GM18951 (cell line): Measurements from ENCODE around the gene KDSR.

Experiments
- POLR2A ChIP-seq: IDR thresholded peaks from 4 replicates; pipeline ENCODE4 v1.6.1; 2011; ENCODE audit warnings: mild to moderate bottlenecking; ENCODE audit not compliant: insufficient read length, insufficient read depth; ENCODE audit errors: extremely low read depth
- in situ Hi-C: fragments of 300-500 bp; cut with MboI; formaldehyde crosslinking; loops from one replicate; pipeline ENCODE4 v1.12.0; 2022; ENCODE audit warnings: low sequenced_read_pairs, mixed read lengths, inconsistent platforms; ENCODE audit not compliant: unreplicated experiment

The KDSR gene

DNA sequence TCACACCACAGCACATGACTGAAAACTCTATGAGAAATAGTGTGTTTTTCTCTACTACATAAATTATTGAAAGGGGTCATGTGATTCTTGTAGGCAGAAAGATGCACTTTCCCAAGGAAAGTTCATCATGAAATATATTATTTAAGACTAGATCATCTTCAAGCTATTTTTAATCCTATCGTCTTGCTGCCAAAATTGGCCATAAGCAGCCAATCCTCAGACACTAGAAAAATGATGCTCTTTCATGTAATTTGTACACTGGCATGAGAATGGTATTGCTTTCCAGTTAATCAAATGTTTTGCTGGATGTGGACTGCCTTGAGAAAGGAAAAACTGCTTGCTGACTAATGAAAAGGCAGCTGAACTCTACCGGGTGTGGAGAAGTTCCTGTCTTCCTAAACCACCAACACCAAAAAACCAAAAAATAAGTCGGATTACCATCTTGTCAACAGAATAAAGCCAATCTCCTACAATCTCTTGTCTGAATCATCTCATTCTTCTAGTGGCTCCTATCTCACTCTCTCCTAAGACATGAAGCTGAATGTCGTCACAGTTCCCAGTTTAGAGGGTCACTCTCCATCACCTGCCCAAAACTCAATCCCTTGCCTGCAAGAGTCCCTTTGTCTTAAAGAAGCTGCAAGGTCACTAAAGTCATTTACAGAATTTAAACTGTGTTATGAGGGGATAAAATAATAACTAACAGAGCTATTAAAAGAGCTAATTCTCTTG is 52.8 kb downstream of the KDSR start:
- TF ChIP-seq POLR2A, result no peak
- in situ Hi-C loops, result no loop called here

DNA sequence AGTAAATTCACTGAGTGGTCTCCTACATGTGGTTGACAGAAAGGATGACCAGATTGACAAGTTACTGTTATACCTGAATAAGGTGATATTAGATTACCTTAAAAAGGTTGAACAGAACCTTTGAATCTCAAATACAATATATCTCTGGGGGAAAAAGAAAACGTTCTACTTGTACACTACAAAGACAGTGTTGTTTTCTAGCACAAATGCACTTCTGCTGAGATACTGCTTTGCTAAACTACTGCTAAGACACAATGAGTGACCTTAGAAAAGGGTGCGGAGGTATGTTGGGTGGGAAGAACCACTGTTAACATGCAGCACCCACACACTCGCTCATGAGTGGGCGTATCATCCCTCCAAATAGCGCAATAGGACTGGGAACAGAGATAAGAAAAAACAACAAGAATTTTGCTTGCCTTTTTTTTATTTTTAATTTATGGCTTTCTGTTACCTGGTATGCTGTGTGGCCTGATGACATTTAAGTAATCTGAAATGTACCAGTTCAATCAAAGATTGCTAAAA is 53.5 kb downstream of the KDSR start:
- TF ChIP-seq POLR2A, result no peak
- in situ Hi-C loops, result no loop called here

DNA sequence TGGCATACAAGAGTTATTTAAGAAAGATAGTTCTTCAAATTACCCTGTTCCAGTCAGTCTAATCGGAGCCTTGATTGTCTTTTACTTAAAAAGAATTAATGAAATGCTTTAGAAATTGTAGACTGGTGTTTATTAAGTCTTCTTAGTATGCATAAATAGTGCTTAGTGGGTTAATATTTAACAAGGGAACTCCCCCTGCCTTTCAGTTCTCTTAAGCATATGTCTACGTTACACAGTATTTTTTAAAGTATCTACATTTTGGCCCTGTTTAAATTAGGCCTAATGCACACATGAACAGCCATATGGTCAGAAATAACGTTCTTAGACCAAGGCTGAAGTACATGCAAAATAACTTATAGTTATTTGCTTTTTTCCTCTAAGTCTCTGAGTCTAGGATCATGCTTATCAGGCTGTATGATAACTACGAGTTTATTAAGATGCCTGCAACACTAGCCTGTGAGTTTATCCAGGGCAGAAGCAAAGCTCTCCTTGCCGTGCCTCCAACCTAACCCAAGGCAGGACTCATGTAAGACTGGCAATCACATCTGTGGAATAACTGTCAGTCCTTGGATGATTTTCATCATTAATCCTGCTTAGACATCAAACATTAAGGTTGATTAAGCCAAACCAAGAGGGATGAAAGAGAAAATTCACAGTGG is 54.1 kb downstream of the KDSR start:
- in situ Hi-C loops, result no loop called here
- TF ChIP-seq POLR2A, result peak; percentile 29

DNA sequence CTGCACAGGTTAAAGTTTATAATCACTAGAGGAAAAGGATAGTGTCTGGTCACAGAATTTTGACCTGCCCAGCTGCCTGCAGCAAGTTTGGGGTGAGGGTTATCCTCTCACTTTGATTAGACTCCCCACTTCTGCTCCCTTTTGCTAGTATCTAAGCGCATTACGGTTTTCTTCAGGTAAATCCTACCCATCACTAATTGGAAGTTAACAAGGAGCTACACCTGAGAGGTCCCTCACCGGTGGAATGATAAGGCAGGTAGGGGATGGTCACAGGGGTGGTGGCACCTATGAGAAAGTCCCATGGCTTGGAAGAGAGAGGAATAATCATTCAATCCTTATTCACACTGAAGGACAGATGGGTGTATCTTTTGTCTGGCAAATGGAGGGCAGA is 55.0 kb downstream of the KDSR start:
- no peak for TF ChIP-seq POLR2A
- in situ Hi-C loops, result no loop called here

DNA sequence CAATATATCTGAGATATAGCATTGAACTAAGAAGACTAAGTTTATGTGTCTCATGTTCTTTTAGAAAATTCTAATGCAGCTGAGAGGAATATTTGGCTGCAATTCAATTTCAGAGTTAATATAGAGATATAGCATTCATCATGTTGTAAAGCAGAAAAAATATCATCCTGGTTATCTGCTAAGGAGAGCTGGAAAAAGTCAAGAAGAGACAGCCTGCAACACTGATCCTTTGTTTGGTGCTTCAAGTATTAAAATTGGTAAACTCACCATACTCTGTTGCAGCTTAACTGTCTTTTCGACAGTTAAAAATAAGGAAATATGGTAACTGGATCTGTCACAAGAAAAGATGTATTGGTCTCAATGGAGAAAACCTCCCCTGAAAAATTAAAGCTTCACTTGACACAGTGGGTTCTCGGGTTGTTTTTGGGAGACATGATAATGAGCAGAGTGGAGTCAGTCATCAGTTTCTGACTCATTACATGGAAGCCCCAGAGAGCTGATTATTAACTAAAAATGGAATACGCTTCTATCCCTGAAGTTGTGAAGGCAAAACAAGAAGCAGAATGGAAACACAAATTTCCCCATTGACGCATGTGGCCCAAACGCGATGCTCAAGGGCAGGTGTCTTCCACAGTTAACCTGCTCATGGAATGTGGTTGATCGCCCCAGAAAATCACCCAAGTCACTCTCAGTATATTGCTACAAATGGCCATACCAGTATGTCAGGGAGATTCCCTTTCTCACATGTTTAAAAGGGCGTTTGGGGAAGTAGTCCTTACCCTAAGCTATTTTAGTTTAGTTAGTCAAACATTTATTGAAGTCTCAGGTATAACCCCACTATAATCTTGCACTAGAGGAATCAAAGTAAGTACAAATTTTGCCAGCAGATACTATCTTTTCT is 55.6 kb downstream of the KDSR start:
- in situ Hi-C loops, result no loop called here
- TF ChIP-seq POLR2A, result no peak

DNA sequence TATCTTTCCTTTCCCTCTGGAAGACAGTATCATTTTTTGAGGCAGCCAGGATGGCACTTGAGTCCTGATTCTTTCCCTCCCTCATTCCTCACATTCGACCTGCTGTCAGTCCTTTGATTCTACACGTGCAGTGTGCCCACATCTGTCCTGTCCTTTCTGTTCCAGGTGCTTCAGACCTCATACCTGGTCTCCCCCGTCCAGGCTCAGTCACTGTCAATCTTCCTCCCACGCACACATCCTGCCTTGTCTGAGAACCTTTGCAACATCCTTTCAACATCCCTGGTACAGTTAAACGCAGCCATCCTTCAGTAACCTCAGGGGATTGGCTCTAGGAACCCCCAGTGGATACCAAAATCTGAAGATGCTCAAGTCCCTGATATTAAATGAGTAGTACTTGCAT is 57.6 kb downstream of the KDSR start:
- no peak for TF ChIP-seq POLR2A
- in situ Hi-C loops, result no loop called here

DNA sequence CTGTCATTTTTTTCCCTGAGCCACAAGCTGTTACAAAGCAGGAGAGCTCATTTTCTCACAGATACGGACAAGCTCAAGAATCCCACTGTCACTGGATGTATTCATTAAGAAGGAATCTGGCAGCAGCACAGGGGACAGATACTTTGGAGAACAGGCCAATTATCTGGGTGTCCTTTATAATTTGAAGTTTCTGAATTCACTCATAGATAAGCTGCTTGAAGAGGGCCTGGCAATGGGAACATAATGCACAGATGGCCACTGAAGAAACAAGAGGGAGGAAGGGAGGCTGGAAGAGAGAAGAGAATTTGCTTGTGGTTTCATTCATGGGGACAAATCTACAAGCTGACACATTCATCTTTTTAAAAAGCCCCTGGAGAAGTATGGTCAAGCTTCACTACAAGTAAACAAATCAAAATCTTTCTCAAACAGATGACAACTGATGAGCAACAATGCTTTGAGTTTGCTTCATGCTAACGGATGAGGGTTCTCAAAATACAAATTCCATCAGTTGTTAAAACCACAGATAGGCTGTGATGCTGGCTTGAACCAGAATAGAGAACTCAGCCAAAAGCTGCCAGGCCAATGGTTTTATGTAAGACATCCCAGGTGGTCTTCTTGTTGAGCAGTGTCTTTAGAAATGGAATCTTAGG is 59.3 kb downstream of the KDSR start:
- TF ChIP-seq POLR2A, result no peak

DNA sequence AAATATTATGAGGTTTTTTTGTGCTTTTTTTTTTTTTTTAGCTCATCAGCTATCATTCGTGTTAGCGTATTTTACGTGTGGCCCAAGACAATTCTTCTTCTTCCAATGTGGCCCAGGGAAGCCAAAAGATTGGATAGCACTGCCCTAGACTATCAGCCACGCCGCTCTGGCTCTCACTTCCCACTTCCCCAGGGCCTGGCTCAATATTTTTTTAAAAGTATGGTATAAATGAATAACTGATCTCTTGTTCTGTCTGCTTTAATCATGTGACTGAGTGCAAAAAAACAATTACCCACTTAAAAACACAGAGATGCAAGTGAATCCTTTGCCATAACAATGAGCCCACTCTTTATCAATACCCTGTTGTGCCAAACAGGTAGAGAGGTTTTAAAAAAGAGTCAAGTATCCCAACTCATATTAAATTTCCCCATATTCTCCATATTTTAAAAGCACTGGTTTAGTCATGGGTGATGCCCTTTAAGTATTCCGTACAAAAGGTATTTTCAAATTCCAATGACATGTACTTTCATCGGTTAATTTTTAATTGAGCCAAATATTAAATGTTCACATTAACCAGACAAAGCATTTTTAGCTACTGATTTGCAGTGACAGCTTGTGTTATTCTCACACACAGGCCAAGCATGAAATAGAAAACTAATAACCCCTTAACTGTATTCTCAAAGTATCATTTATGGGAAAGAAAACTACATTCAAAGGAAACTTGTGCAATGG is 60.0 kb downstream of the KDSR start:
- TF ChIP-seq POLR2A, result no peak
- in situ Hi-C loops, result no loop called here

More for the DNA sequence above, 59.3 kb downstream of the KDSR start:
- in situ Hi-C loops, result no loop called here

DNA sequence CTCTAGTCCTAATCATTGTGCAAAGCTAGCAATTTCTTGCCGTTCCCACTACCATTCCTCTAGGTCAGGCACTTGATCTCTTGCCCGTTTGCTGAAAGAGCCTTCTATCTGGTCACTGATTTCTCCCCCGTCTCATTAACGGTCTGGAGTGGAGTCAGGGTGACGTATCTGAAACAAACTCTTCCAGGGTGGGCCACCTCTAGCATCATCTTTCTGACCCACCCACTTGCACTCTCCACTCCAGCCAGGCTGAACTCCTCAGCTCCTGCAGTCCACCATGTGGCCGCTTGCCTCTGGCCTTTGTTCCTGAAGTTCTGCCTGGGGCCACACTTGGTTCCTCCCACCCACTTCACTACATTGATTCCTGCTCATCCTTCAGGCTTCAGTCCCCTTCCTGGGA is 60.8 kb downstream of the KDSR start:
- no peak for TF ChIP-seq POLR2A
- in situ Hi-C loops, result no loop called here

DNA sequence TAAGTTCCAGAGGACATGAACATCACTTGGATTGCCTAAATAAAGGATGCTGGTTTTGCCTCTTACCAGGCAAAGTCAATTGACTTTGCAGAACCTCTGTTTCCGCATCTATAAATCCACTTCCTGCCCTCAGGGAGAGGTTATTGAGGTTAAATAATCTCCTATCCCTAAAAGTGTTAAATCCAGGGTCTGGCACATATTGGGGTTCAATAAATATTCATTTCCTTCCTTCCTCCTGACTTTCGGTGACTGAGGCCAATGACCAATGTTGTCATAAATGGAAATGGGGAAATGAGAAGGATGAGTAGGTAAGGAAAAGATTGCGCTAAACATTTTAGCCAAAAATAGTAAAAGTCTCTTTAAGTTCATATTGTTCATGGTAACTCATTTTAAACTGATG is 63.5 kb downstream of the KDSR start:
- TF ChIP-seq POLR2A, result no peak
- in situ Hi-C loops, result no loop called here

DNA sequence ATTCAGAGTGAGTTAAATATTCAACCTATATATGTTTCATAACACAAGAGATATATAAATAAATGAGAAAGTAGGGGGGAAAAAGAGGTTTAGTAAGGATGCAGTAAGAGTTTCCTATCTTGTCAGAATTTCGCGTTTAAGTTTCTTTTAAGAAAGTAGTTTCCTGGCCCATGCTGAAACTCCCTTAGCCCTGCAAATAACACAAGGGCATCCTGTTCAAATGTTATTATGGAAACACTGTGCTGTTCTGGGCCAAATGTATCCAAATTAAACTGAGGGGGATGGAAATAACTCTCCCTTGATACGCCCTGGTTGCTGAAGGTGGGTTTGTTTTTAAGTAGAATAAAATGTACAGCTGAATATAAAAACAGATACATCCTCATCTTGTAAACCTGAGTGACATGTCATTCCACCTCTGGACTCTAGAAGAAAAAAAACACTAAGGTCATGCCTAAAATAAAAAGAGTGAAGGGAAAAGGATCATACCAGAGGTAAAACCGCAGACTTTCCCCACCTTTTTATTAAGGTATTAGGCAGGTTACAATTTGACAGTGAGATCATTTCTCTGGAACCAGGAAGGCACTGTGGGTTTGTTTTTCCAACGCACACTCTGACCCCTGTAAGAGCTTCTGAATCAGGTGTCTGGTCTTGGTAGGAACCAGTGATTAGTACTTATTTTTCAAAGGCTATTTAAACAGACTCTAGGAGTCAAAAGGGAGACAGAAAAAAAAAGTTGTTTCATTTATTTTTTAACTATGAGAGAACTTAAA is 64.2 kb downstream of the KDSR start:
- in situ Hi-C loops, result no loop called here
- no peak for TF ChIP-seq POLR2A

DNA sequence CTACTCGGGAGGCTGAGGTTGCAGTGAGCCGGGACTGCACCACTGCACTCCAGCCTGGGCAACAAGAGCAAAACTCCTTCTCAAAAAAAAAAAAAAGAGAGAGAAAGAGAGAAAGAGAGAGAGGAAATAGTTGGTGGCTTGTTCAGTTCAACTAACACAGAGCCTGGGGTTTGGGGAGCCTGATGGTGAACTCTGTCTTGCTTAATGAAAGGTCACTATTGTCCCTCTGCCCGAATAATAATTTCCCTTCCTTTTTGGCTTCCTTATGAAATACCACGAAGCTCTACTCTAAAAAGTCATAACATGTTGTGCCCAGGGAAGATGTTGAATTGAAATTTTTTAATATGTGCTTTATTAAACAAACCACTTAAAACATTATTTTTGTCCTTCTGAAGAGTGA is 64.8 kb downstream of the KDSR start:
- no peak for TF ChIP-seq POLR2A
- in situ Hi-C loops, result no loop called here
